22Rv1 (cell line): ENCODE data around the gene MFGE8.

Source experiments
- CTCF ChIP-seq: fragments of 450-650 bp; IDR thresholded peaks from 2 replicates; pipeline ENCODE4 v1.5.1; 2017; ENCODE audit warnings: mild to moderate bottlenecking
- ZFX ChIP-seq: fragments of 450-650 bp; IDR thresholded peaks from 2 replicates; pipeline ENCODE4 v1.6.1; 2017; ENCODE audit warnings: antibody characterized with exemption, borderline replicate concordance

GRCh38 chr15:88902846-88903245 lies 10.3 kb downstream of the MFGE8 start:
- TF ChIP-seq CTCF (no peak), ZFX (no peak)
